Measurements from ENCODE around the gene SLC12A7.

DNA sequence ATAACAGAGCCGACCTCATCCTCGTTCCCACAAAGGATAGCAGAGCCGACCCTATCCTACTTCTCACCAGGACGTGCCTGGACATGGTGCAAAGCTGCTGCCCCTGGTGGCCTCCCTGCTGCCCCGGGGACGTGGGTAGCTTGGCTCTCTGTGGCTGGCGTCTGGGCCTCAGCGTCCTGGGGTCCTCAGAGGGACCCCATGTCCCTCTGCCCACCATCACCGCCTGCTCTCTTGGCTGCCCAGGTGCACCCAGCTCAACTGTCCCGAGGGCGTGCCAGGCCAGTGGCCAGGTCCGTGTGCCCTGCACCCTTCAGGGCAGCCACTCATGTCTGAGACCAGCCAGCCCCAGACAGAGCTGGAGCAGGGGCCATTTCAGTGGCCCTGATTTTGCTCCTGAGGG lies 94.8 kb downstream of the SLC12A7 start:
- no peak for TF ChIP-seq EP300 (IDR thresholded peaks at IDR 0.05)
- TF ChIP-seq, protein P1, sequence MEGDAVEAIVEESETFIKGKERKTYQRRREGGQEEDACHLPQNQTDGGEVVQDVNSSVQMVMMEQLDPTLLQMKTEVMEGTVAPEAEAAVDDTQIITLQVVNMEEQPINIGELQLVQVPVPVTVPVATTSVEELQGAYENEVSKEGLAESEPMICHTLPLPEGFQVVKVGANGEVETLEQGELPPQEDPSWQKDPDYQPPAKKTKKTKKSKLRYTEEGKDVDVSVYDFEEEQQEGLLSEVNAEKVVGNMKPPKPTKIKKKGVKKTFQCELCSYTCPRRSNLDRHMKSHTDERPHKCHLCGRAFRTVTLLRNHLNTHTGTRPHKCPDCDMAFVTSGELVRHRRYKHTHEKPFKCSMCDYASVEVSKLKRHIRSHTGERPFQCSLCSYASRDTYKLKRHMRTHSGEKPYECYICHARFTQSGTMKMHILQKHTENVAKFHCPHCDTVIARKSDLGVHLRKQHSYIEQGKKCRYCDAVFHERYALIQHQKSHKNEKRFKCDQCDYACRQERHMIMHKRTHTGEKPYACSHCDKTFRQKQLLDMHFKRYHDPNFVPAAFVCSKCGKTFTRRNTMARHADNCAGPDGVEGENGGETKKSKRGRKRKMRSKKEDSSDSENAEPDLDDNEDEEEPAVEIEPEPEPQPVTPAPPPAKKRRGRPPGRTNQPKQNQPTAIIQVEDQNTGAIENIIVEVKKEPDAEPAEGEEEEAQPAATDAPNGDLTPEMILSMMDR (IDR thresholded peaks at IDR 0.05) = no peak
- TF ChIP-seq POLR2A (IDR thresholded peaks at IDR 0.05) = no peak

Measured in sigmoid colon (tissue), 4 donors.